Adipose tissue (tissue), 3 donors: Measurements from ENCODE around the gene PHF2. TPM values are rescaled to one million over a fixed set of nuclear protein-coding genes. Genes with fewer than 3 reads are reported as not detected.

ENCODE experiments used
- H3K27ac ChIP-seq: one replicate; pipeline ENCODE4 v1.5.1; 2013; ENCODE audit warnings: low read depth, low read length
- WGBS, 3 donors: extraction: QIAGEN DNeasy Blood & Tissue Kit; methylation state at CpG; one replicate each; pipeline ENCODE4 v1.1.7; 2013; 5-methylcytosine and 5-hydroxymethylcytosine counted together
- polyA plus RNA-seq, 3 donors: library from polyadenylated mRNA; stranded (reverse); fragments of 200-250 nt; gene quantifications; one replicate each; pipeline ENCODE4 v1.2.3, GENCODE V29; 2013
- donor health status: healthy with polysubstance abuse.
- donor health status: Bipolar disorder and iron deficiency.
- donor health status: healthy.

Gene PHF2
- polyA plus RNA-seq, 3 donors = 9.5 to 25.1 (median 17.6) TPM

GRCh38 chr9:93678199-93679019 is 102.0 kb downstream of the PHF2 start:
- no peak overlapping the region for H3K27ac ChIP-seq
- 87 to 89% (median 87%) methylated on average over 17 of the region's 17 CpGs for WGBS, 3 donors

GRCh38 chr9:93679536-93680442 is 103.4 kb downstream of the PHF2 start:
- H3K27ac ChIP-seq = no peak overlapping the region
- 77 to 83% (median 79%) methylated on average over 18 of the region's 18 CpGs for WGBS, 3 donors

- no peak overlapping the region for H3K27ac ChIP-seq
- WGBS, 3 donors = 73 to 82% (median 78%) methylated on average over 16 of the region's 16 CpGs
Measured at GRCh38 chr9:93680443-93681268, 104.3 kb downstream of the PHF2 start.

GRCh38 chr9:93681269-93682154 is 105.1 kb downstream of the PHF2 start:
- WGBS, 3 donors = 41 to 75% (median 68%) methylated on average over 25 of the region's 25 CpGs

GRCh38 chr9:93682155-93682968 is 106.0 kb downstream of the PHF2 start:
- H3K27ac ChIP-seq = no peak overlapping the region
- WGBS, 3 donors = 39 to 45% (median 42%) methylated on average over 19 of the region's 19 CpGs

More at GRCh38 chr9:93681269-93682154, 105.1 kb downstream of the PHF2 start:
- no peak overlapping the region for H3K27ac ChIP-seq

- 87 to 92% (median 91%) methylated on average over 10 of the region's 10 CpGs for WGBS, 3 donors
- no peak overlapping the region for H3K27ac ChIP-seq
Measured at GRCh38 chr9:93683331-93684134, 107.1 kb downstream of the PHF2 start.

- WGBS, 3 donors = 84 to 92% (median 84%) methylated on average over 20 of the region's 20 CpGs
- H3K27ac ChIP-seq = no peak overlapping the region
Measured at GRCh38 chr9:93684161-93684765, 107.9 kb downstream of the PHF2 start.

GRCh38 chr9:93684806-93685543 is 108.6 kb downstream of the PHF2 start:
- 53 to 63% (median 59%) methylated on average over 11 of the region's 11 CpGs for WGBS, 3 donors
- no peak overlapping the region for H3K27ac ChIP-seq

- H3K27ac ChIP-seq = no peak overlapping the region
- WGBS, 3 donors = 90 to 92% (median 90%) methylated on average over 9 of the region's 9 CpGs
Measured at GRCh38 chr9:93686127-93686879, 109.9 kb downstream of the PHF2 start.

GRCh38 chr9:93686880-93687236 is 110.5 kb downstream of the PHF2 start:
- no peak overlapping the region for H3K27ac ChIP-seq
- WGBS, 3 donors = 88 to 91% (median 89%) methylated on average over 3 of the region's 3 CpGs

- H3K27ac ChIP-seq = no peak overlapping the region
- WGBS, 3 donors = 94 to 100% (median 98%) methylated on average over 1 of the region's 1 CpG
Measured at GRCh38 chr9:93690618-93691017, 114.2 kb downstream of the PHF2 start.

- WGBS, 3 donors = 85 to 89% (median 87%) methylated on average over 3 of the region's 3 CpGs
- H3K27ac ChIP-seq = no peak overlapping the region
Measured at GRCh38 chr9:93693129-93693528, 116.7 kb downstream of the PHF2 start.

- H3K27ac ChIP-seq = no peak overlapping the region
- WGBS, 3 donors = 80 to 89% (median 87%) methylated on average over 28 of the region's 28 CpGs
Measured at GRCh38 chr9:93697352-93698139, 121.2 kb downstream of the PHF2 start.
